GM12892 (cell line): ENCODE measurements around the gene SP4.

ENCODE experiments used
- DNase-seq: peaks from one replicate; pipeline ENCODE4 v3.0.0; 2011; ENCODE audit not compliant: insufficient read length
- FAIRE-seq: peaks from 2 replicates; lab custom pipeline; 2011; peaks lifted over from hg19 to GRCh38; lab: Jason Lieb, UNC
- POLR2A ChIP-seq: IDR thresholded peaks from 2 replicates; pipeline ENCODE4 v1.6.1; 2011; ENCODE audit warnings: low read depth, low read length, control low read depth
- POLR2AphosphoS5 ChIP-seq: IDR thresholded peaks from 2 replicates; pipeline ENCODE4 v1.6.1; 2011; ENCODE audit warnings: low read depth, low read length, control low read depth
- TAF1 ChIP-seq: IDR thresholded peaks from 2 replicates; pipeline ENCODE4 v1.6.1; 2011; ENCODE audit warnings: low read depth, mild to moderate bottlenecking, control low read depth, low read length, borderline replicate concordance

SP4 gene

GRCh38 chr7:21450076-21450475 is 22.2 kb downstream of the SP4 start:
- DNase-seq (no peak), FAIRE-seq (no peak)
- TF ChIP-seq TAF1 = no peak
- no peak for TF ChIP-seq POLR2A
- no peak for TF ChIP-seq POLR2AphosphoS5

- DNase-seq (no peak), FAIRE-seq (no peak)
- TF ChIP-seq POLR2A (no peak), TAF1 (no peak), POLR2AphosphoS5 (no peak)
These were observed 23.1 kb downstream of the SP4 start for GRCh38 chr7:21450941-21451340.

- no peak for TF ChIP-seq POLR2AphosphoS5
- TF ChIP-seq POLR2A = no peak
- no peak for TF ChIP-seq TAF1
- no peak for DNase-seq
- no peak for FAIRE-seq
These were observed 26.3 kb downstream of the SP4 start for GRCh38 chr7:21454182-21454581.

- DNase-seq (no peak), FAIRE-seq (no peak)
- no peak for TF ChIP-seq TAF1
- TF ChIP-seq POLR2AphosphoS5 = no peak
- TF ChIP-seq POLR2A = no peak
These were observed 27.0 kb downstream of the SP4 start for GRCh38 chr7:21454906-21455305.

GRCh38 chr7:21461282-21461681 is 33.4 kb downstream of the SP4 start:
- DNase-seq (no peak), FAIRE-seq (no peak)
- TF ChIP-seq POLR2AphosphoS5 (no peak), TAF1 (no peak), POLR2A (no peak)

GRCh38 chr7:21462081-21462480 is 34.2 kb downstream of the SP4 start:
- no peak for TF ChIP-seq POLR2AphosphoS5
- TF ChIP-seq TAF1 = no peak
- TF ChIP-seq POLR2A = no peak
- no peak for FAIRE-seq
- no peak for DNase-seq

- DNase-seq (no peak), FAIRE-seq (no peak)
- no peak for TF ChIP-seq POLR2A
- no peak for TF ChIP-seq POLR2AphosphoS5
- no peak for TF ChIP-seq TAF1
These were observed 35.6 kb downstream of the SP4 start for GRCh38 chr7:21463524-21463923.

- no peak for TF ChIP-seq POLR2AphosphoS5
- TF ChIP-seq TAF1 = no peak
- no peak for TF ChIP-seq POLR2A
- FAIRE-seq = no peak
- DNase-seq = no peak
These were observed 41.1 kb downstream of the SP4 start for GRCh38 chr7:21468969-21469368.

- no peak for TF ChIP-seq TAF1
- no peak for TF ChIP-seq POLR2AphosphoS5
- no peak for TF ChIP-seq POLR2A
- no peak for DNase-seq
- no peak for FAIRE-seq
These were observed 42.0 kb downstream of the SP4 start for GRCh38 chr7:21469894-21470293.

GRCh38 chr7:21472029-21472428 is 44.1 kb downstream of the SP4 start:
- TF ChIP-seq POLR2AphosphoS5 = no peak
- TF ChIP-seq POLR2A = no peak
- no peak for TF ChIP-seq TAF1
- no peak for FAIRE-seq
- DNase-seq = no peak

GRCh38 chr7:21476429-21476828 is 48.5 kb downstream of the SP4 start:
- no peak for FAIRE-seq
- DNase-seq = no peak
- TF ChIP-seq POLR2A (no peak), TAF1 (no peak), POLR2AphosphoS5 (no peak)

- no peak for DNase-seq
- FAIRE-seq = no peak
- no peak for TF ChIP-seq POLR2AphosphoS5
- TF ChIP-seq TAF1 = no peak
- TF ChIP-seq POLR2A = no peak
These were observed 53.0 kb downstream of the SP4 start for GRCh38 chr7:21480693-21481403.
